ENCODE results near the gene LRPAP1.
"Not testable (repeated sequence)": the region's sequence is repeated elsewhere in the genome, so short reads cannot be mapped to it uniquely, and the experiment has no call there.

Gene LRPAP1

DNA sequence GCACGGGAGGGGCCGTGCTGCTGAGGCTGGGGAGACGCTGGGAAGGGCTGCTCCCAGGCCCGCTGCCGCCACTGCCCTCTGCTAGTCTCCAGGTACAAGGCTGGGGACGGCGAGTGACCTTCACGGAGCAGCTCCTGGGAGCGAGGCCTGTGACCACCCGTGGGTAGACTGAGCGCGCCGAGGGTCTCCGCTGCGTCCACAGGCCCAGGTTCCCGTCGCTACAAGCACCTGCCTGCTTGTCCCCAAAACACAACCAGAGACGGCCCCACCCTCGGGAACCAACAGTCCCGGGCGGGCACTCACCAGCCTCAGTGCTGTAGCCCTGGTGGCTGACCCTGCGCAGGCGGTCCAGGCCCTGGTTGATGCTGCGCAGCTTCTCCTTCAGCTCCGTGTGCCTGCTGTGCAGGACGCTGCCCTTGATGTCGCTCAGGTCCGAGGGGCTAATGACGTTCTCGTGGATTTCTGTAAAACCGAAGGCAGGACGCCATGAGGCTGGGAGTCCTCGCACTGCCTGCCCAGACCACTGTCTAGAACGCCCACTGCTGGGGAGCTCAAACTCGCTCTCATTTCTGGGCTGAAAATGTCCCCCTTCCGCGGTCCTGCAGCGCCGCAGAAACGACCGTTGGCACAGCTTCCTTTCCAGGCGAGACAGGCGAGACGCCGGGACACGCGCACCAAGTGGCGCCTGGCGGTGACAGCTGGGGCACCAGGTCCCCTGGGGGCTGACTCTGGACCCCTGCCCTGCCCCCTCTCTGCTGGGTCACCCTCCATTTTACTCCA, 14.3 kb downstream of the LRPAP1 start:
- no peak for DNase-seq

DNA sequence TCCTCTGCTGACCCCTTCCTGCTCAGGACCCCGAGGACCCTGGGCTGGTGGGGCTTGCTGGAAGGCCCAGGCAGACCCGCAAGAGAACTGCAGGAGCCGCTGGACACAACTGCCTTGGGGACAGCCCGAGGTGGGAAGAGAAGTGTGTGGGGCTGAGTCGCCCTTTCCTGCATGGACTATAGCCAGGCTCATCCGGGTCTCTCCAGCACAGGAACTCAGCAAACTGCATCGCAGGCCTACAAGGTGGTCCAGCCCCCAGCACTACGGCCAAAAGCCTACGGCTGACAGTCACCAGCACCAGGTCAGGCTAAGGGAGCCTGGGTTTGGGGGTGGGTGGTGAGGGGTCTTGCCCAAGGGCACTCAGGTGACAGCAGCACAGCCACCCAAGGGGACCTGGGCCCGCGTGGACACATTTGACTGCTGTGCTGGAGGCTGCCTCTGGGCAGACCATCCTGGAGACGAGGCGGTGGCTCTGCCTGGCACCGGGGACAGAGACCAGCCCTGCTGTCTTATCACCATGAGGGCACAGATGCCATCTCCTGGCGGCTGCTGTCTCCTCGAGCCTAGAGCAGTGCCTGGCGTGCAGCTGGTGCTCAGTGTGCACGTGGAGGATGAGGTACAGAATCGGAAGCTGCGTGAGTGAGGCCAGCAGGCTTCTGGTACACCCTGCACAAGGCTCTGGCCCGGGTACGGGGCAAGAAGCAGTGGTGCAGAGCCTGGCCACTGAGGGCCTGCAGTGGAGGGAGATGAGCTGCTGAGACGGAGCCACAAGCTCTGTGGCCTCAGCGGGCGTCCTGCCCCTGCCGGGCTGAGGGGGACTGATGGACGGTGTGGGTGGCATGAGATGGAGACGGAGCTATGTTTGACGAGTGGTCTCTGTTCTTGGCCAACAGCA, 15.1 kb downstream of the LRPAP1 start:
- no peak for DNase-seq

DNA sequence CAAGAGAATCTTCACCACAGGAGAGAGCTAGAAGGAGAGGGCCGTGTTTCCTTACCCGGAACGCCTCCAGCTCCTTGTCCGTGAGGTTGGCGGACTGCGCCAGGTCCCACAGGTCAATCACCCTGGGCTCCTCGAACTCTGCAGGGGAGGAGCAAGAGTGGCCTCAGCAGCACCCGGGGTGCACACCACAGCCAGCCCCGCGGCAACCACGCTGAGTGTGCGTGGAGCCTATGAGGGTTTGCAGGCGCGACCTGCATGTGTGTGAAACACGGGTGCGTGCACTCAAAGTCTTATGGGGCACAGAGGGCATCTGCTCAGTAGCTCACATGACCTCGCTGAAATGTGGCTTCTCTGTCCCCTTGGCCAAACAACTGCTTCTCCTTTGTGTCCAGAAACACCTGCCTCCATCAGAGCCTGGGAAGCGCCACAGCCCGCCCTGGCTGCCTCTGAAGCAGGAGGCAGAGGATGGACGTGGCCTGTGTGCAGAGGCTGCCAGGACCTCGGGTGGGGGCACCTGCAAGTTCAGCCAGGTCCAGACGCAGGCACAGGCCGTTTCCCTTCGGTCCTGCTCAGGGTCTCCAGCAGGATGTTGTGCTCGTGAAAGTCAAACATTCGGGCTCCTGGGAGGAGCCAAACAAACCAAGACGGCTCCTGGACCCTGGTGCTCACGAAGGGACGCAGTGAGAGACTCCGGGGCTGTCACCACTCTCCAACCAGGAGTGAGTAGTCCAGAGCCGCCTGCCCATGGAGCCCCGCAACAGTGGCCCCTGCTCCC, 16.0 kb downstream of the LRPAP1 start:
- no peak for DNase-seq

DNA sequence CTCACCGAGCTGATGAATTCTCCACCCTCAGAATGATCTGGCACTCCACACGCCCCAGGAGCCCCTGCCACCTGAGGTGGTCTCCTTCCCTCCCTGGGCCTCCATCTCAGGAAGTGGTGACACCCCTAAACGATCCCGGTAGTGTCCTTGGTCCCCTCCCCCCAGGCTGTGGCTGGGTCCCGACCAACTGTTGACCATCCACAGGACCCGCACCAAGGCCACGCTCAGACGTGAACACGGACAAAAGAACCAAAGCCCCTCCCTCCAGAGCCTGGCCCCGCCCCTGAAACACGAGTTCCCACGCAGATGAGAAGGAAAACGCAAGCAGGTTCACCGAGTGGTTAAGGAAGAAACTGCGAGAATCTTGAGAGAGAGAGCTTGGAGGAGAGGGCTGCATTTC, 16.6 kb downstream of the LRPAP1 start:
- no peak for DNase-seq

DNA sequence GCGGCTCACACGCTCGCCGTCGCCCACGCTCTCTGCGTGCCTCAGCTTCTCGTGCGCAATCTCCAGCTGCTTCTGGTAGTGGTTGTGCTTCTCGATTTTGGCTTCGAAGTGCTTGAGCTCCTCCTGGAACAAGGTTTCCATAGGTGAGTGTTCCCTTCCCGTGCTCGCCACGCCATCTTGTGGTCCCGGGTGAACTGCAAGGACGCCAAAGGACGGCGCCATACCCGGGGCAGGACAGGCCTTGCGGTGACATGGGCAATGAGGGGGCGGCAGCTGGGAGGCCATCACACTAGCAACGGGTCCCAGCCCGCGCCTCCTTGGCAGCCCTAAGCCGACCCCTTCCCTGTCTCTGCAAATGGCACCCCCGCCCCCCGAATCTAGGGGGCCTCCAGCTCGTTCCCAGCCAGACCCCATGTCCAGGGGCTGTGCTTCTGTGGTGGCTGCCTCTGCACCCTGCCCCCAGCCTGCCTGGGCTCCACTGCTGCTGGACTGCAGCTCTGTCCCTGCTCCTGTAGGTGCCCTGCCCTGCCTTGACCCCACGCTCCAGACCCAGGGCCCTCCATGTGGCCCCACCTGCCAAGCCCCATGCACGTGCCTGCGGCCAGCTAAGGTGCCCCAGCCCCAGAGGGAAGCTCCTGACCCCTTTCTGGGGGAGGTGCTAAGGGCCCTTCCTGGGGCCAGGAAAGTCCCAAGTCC, 17.3 kb downstream of the LRPAP1 start:
- no peak for DNase-seq

DNA sequence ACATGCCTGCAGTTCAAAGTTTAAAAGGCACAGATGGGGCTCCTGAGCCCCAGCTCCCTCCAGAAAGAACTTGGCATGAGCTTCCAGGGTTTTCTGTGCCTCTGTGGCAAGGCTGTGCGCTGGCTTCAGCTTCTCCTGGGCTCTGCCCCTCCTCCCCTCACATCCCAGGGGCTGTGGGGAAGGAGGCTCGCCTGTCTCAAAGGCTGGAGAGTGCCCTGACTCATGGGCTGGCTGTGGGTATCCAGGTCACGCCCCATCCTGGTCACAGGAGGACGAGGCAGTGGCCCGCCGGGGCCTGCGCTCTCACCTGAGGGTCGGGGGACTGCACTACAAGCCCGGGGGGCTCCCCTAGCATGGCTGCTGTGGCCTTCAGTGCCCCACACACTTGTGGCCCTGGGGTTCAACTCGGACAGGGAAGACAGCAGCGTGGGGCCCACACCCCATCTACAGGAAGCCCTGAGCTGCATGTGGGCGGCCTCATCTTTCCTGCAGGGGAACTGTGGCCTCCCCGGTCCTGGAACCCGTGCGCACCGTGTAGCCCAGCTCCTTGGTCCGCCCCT, 17.9 kb downstream of the LRPAP1 start:
- no peak for DNase-seq

DNA sequence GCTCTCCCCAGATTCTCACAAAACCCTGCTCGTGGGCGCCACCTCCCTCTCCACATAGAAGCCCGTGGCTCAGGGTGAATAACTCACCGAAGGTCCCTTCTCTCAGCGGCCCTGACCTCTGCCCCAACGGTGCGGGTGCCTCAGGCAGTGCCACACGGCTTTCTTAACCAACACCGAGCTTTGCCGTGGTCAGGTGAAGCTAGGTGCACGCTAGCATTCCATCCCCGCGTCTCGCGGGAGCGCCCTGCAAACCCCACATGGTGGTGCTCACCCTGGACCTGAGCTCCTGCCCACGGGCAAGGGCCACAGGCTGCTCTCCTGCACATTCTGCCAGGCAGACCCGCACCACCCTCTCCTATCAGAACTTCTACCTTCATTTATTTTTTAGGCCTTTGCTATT, 18.4 kb downstream of the LRPAP1 start:
- no peak for DNase-seq

DNA sequence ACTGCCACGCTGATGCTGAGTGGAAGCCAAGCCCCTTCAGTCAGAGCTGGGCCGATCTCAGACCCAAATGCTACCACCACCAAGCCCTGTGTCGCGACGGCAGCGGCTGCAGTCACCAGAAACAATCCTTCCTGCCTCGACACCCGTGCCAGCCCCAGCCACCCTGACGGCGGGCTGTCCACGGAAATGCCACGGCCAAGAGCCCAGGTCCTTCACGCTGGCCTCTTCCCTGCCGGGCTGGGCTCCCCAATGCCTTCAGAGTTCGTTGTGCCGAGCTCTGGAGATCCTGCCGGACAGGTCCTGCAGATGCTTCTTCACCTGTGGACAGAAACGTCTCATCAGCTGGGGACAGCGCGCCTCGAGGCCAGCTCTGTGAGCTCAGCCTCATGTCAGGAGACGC, 19.5 kb downstream of the LRPAP1 start:
- DNase-seq: no peak

DNA sequence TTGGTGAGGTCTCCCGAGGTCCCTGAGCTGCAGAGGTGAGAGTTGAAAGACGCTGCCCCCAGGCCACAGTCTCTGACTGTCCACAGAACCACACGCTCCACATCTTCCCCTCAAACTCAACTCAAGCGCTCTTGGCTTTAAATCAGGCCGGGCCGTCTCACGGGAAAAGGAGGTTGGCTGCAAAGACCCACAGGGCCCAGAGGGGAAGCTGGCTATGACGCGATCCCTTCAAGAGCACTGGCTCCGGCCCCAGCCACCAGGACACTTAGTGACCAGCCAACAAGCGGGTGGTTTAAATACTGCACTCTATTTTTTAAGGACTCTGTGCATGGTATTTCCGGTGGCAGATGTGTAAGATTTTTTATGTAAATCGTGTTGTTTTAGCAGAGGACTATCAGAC, 19.9 kb downstream of the LRPAP1 start:
- DNase-seq: no peak

DNA sequence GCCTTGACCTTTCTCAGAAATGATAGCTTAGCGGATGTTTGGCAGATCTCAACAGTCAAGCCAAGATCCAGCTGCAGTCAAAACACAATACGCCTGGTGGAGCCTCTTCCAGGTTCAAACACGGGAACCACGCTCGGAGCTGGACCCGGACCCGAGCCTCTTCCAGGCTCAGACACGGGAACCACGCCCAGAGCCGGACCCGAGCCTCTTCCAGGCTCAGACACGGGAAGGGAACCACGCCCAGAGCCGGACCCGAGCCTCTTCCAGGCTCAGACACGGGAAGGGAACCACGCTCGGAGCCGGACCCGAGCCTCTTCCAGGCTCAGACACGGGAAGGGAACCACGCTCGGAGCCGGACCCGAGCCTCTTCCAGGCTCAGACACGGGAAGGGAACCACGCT, 20.6 kb downstream of the LRPAP1 start:
- DNase-seq: not testable (repeated sequence)

DNA sequence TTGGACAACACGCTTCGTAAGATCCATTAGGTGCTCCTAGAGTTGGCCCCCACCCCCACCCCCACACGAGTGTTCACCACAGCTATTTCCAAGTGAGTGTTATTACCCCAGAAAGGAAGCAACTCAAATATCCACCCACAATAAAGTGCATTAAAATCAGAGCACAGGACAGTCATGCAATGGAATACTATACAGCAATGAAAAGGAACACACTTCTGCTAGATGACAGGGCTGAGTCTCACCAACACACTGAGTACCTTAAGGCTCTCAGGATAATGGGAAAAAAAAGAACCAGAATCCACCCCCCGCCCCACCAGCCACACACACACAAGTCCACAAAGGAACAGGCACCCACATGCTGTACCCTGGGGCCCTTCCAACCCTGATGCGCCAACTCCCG, 21.0 kb downstream of the LRPAP1 start:
- DNase-seq: no peak

DNA sequence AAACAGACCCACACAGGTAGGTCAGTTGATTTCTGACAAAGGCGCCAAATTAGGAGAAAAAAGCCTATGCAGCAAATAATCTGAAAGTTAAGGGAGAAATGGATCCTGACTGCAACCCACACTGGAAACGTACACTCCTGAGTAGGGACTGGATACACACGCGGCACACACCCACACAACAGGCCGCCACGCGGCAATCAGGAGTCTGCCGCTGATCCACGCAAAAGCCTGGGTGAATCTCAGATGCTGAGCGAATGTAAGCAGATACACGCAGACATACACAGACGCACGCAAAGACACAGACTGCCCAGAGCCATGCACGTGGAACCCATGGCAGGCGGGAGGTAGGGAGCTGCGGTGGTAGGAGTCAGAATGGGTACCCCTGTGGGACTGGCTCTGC, 21.7 kb downstream of the LRPAP1 start:
- no peak for DNase-seq

DNA sequence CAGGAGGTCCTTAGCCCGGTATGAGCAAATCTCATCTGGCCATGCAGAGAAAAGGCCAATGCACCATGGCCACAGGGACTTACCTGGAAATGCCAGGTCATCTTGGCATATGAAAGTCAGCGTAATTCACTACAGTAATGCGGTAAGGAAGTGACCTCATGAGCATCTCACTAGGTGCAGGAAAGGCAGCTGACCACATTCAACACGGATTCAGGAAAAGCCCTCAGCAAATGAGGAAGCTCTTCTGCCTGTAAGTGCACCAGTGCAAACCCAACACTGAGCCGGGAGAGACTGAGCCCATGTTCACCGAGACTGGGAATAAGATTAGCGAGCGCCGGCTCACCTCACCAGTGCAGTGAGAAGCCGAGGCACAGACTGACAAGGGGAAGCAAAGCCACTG, 23.7 kb downstream of the LRPAP1 start:
- no peak for DNase-seq

DNA sequence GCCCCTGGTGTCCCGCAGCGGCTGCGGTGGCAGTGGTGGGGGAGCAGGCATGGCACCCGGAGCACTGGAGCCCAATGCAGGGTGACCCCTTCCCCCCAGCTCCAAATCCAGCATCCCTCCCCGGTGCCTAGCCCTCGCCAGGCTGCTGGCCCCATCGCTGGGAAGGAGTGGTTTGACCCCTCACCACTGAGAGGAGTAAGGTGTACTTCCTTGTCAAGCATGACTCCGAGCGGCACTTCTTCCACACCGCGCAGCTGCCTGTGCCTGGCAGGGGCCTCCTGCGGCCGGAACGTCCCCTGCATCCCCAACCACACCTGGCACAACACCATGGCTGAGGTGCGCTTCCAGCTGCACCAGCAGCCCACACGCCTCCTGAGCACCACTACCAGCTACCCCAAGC, 27.0 kb downstream of the LRPAP1 start:
- DNase-seq: no peak

DNA sequence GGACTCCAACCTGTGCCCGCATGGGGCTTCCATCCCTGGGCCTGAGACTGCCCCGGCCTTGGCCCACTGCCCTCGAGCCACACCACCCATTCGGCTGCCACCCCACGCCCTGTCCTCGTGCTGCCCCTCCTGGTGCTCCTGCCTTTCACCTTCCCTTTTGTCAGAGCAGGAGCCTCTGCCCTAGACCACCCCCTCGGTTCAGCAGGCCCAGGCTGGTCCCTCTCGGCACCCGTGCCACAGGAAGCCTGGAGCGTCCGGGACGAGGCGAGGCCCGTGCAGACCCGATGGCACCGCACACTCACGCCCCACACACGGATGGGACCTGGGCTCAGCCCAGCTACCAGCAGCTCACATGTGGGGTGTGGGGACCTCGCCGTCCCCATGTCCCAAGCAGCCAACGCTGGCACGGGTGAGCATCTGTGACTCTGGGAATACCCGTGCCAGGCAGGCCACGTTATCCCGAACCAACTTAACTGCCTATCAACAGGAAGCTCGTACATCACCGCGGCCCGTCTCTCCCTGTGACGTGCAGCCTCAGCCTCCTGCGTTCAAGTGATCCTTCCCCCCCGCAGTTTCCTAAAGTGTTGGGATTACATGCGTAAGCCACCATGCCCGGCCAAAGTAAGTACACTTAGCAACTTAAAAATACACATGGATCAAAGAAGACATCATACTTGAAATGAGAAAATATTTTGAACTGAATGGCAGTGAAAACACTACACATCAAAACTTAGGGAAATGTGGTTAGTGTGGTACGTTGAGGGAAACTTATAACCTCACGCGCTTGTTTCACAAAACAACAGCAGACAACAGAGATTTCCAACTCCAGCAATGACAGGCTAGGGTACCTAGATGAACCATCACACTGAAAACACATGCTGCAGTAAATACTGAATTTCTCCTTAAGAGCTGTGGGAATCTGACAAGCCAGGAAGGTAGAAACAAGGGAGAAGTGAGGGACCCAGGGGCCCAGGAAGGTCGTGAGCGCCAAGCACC, 29.0 kb downstream of the LRPAP1 start:
- no peak for DNase-seq

DNA sequence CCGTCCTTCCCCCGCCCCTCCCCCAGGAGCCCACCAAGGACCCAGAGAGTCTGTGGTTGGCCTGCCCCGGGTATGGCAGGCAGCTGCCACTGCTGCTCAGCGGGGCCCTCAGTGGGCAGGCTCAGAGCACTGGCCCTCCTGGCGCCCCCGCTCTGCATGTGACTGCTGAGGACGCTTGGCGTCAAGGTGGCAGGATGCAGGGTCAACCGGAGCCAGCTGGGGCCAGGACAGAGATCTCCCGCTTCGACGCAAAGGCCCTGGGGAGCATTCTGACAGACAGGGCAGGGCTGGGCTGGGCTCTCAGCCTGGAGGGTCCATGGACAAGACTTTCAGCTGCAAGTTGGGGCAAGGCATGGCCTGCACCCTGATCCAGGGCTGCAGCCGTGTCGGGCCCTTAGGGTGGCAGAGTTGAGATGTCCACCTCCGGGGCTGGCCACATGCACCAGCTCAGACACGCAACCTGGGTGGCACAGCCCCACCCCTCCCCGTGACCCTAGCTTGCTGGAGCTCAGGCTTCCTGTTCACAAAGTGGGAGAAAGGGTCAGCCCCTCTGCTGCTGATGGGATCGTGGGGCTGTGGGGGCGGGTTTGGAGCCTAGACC, 30.3 kb downstream of the LRPAP1 start:
- DNase-seq: no peak

DNA sequence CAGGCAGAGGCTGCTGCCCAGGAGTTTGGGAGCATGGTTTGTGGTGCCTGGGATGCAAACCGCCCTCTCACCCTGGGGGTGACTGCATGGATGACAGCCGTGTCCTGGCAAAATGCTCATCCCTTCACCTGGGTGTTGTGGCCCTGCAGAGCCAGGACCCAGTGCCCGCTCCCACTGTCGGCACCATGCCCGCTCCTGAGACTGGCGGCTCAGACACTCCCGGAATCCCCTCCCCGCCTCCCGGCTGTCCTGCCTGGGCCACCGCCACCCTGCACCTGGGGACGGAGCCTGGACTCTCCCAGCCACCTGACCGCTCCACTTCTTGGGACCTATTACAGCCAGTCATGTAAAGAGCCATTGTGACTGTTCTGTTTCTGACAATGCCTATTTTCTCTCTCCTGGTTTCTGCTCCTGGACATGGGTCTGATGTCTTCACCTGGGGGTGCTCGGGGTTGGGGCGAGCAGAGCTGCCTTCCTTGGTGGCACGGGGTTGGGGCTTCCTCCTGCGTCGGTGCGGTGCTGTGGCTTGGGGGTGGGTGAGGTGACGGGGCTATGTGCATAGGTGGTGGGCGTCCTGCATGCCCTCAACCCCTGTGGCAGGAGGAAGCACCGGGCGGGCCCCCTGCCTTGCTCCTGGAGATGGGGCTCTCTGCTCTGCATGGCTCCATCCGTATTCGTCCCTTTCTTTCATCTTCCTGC, 30.9 kb downstream of the LRPAP1 start:
- no peak for DNase-seq

DNA sequence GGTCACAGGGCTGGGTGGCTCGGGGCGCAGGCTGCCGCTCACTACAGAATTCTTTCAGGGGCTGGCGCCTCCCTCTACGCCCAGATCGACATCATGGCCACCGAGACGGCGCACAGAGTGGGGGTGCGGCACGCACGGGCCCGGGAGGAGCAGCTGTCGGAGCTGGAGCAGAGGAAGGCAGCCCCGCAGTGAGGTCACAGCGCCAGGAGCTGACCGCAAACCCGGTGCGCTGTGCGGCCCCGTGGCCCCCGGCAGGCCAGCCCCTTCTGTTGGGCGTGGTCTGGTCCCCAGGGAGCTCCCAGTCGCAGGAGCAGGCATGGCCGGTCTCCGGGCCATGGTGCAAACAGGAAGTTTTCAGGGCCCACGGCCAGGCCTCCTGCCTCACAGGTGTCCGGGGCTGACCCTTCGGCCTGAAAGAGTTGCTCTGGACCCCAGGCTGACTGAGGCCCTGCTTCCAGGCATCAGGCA, 31.6 kb downstream of the LRPAP1 start:
- DNase-seq: no peak

DNA sequence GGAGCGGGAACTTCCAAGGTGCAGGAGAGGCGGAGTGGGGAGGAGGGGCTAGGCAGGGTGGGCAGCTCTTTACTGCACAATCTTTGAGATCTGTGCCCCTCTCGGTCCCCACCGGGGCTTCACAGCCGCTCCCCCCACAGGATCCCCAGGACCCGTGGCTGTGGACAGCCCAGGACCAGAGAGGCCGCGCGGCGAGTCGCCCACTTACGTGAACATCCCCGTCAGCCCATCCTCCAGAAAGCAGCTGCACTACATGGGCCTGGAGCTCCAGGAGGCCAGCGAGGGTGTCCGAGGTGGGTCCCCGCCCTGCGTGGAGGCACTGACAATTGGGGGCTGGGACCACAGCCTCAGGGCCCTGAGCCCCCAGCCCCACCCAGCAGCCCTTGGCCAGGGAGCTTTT, 32.1 kb downstream of the LRPAP1 start:
- DNase-seq: no peak

DNA sequence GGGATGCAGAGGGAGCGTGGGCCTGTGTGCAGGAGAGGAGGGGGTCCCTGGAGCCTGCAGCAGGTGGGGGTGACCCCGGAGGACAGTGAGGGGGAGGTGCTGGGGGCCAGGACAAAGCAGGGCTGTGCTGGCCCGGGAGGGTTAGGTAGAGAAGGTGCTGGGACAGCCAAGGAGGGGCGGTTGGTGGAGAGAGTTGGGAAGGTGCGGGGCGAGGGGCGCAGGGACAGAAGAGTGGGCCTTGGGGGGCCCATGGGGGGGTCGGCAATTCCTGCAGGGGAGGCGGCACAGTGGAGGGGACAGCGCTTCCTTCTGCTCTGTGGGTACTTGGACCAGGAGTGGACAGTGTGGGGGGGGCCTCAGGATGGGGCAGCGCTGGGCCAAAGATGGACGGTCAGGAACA, 32.5 kb downstream of the LRPAP1 start:
- no peak for DNase-seq
